Activated CD4-positive, alpha-beta T cell treated with anti-CD3 and anti-CD28 coated beads, Interleukin-2, amount 10 ng/mL, durations not matched to agents 7 days and 5 days (primary cell): ENCODE results near the gene MYD88. TPM values are rescaled to one million over a fixed set of nuclear protein-coding genes. Genes with fewer than 3 reads are reported as not detected.

Source experiments
- CTCF ChIA-PET: fragments of 350-600 bp; sonication (Branson Sonifier 250); formaldehyde crosslinking; loops from one replicate; lab custom pipeline; 2021; ENCODE audit warnings: antibody characterized with exemption; lab: Charles Lee
- POLR2A ChIA-PET: fragments of 350-600 bp; sonication (Branson Sonifier 250); formaldehyde crosslinking; loops from one replicate; lab custom pipeline; 2021; ENCODE audit warnings: antibody characterized with exemption; lab: Charles Lee
- DNase-seq: peaks from one replicate; pipeline ENCODE4 v3.0.0-alpha.2; 2020
- H3K27ac Mint-ChIP-seq: one replicate; pipeline ENCODE4 v1.8.0; 2021; ENCODE audit warnings: mild to moderate bottlenecking, moderate library complexity, mixed read lengths
- H3K27me3 Mint-ChIP-seq: one replicate; pipeline ENCODE4 v1.8.0; 2021; ENCODE audit warnings: mixed read lengths
- H3K36me3 Mint-ChIP-seq: one replicate; pipeline ENCODE4 v1.8.0; 2021; ENCODE audit warnings: low read depth, mixed read lengths
- H3K4me1 Mint-ChIP-seq: one replicate; pipeline ENCODE4 v1.8.0; 2021; ENCODE audit warnings: mixed read lengths
- H3K4me3 Mint-ChIP-seq: one replicate; pipeline ENCODE4 v1.8.0; 2021; ENCODE audit warnings: mild to moderate bottlenecking, moderate library complexity, mixed read lengths
- H3K9me3 Mint-ChIP-seq: one replicate; pipeline ENCODE4 v1.8.0; 2021; ENCODE audit warnings: mixed read lengths
- total RNA-seq, 2 experiments: library from RNA; stranded (reverse); gene quantifications; one replicate each; pipeline ENCODE4 v1.2.3, GENCODE V29; 2021

MYD88 gene
- total RNA-seq, 2 experiments from 2014 or later, result 74.1 to 91.1 TPM

DNA sequence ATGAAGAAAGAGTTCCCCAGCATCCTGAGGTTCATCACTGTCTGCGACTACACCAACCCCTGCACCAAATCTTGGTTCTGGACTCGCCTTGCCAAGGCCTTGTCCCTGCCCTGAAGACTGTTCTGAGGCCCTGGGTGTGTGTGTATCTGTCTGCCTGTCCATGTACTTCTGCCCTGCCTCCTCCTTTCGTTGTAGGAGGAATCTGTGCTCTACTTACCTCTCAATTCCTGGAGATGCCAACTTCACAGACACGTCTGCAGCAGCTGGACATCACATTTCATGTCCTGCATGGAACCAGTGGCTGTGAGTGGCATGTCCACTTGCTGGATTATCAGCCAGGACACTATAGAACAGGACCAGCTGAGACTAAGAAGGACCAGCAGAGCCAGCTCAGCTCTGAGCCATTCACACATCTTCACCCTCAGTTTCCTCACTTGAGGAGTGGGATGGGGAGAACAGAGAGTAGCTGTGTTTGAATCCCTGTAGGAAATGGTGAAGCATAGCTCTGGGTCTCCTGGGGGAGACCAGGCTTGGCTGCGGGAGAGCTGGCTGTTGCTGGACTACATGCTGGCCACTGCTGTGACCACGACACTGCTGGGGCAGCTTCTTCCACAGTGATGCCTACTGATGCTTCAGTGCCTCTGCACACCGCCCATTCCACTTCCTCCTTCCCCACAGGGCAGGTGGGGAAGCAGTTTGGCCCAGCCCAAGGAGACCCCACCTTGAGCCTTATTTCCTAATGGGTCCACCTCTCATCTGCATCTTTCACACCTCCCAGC lies 2.9 kb downstream of the MYD88 start:
- ChIA-PET CTCF (interaction anchor here (1.0 to 1.7 kb wide), 4 partner anchors 8 to 24 kb away, joined by 3 to 4 read pairs (median 4); partner anchors contain the start of gene OXSR1), POLR2A (no interaction called here)
- Mint-ChIP-seq H3K27me3 (no peaks in the 10 kb centered on the region), H3K27ac (peak overlapping the region; percentile 36), H3K4me3 (no peak overlapping the region), H3K36me3 (peaks cover 48% of the 10 kb centered on the region), H3K4me1 (peaks cover 41% of the 10 kb centered on the region), H3K9me3 (peaks cover 11% of the 10 kb centered on the region)
- DNase-seq, result no peak

GRCh38 chr3:38141952-38142273 lies 3.5 kb downstream of the MYD88 start:
- ChIA-PET POLR2A (interaction anchor here (1.2 kb wide), 1 partner anchor 23 kb away, joined by 3 read pairs; the partner anchor contains the start of gene OXSR1), CTCF (interaction anchor here (0.8 to 1.7 kb wide), 5 partner anchors 10 to 39 kb away, joined by 3 to 4 read pairs (median 3); partner anchors contain the start of gene OXSR1)
- Mint-ChIP-seq H3K36me3 (peaks cover 49% of the 10 kb centered on the region), H3K9me3 (peaks cover 15% of the 10 kb centered on the region), H3K27ac (peak overlapping the region; percentile 42), H3K27me3 (no peaks in the 10 kb centered on the region), H3K4me3 (no peak overlapping the region), H3K4me1 (peaks cover 41% of the 10 kb centered on the region)
- no peak for DNase-seq

- CTCF ChIA-PET, result interaction anchor here (0.9 to 1.3 kb wide), 4 partner anchors 9 to 23 kb away, joined by 3 read pairs; no protein-coding TSS in a partner anchor
- H3K27ac Mint-ChIP-seq, result no peak overlapping the region
- peaks cover 26% of the 10 kb centered on the region for H3K9me3 Mint-ChIP-seq
- no peaks in the 10 kb centered on the region for H3K27me3 Mint-ChIP-seq
- H3K4me3 Mint-ChIP-seq, result no peak overlapping the region
- POLR2A ChIA-PET, result interaction anchor here (1.2 kb wide), 1 partner anchor 22 kb away, joined by 3 read pairs; the partner anchor contains the start of gene OXSR1
- peaks cover 51% of the 10 kb centered on the region for H3K36me3 Mint-ChIP-seq
- peaks cover 38% of the 10 kb centered on the region for H3K4me1 Mint-ChIP-seq
- no peak for DNase-seq
Measured at GRCh38 chr3:38142959-38143358, 4.5 kb downstream of the MYD88 start.

GRCh38 chr3:38143511-38143910 lies 5.0 kb downstream of the MYD88 start:
- CTCF ChIA-PET, result interaction anchor here (0.9 to 1.3 kb wide), 3 partner anchors 10 to 23 kb away, joined by 3 read pairs; no protein-coding TSS in a partner anchor
- Mint-ChIP-seq H3K36me3 (peaks cover 51% of the 10 kb centered on the region), H3K27me3 (no peaks in the 10 kb centered on the region)

DNA sequence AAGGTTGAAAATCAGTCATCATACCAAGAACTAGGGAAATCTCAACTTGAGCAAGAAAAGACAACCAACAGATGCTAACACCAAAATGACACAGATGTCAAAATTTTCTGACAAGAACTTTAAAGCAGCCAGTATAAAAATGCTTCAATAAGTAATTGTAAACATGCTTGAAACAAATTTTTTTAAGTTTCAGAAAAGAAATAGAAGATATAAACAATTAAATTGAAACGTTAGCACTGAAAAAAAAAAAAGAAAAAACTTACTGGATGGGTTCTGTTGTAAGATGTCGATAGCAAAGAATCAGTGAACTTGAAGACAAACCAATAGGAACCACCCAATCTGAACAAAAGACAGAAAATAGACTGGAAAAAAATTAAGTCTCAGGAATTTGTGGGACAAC lies 8.0 kb downstream of the MYD88 start:
- DNase-seq, result no peak
- H3K4me1 Mint-ChIP-seq, result peaks cover 25% of the 10 kb centered on the region
- ChIA-PET POLR2A (no interaction called here), CTCF (no interaction called here)
- H3K36me3 Mint-ChIP-seq, result peaks cover 29% of the 10 kb centered on the region
- H3K4me3 Mint-ChIP-seq, result no peak overlapping the region
- H3K9me3 Mint-ChIP-seq, result peaks cover 27% of the 10 kb centered on the region
- no peaks in the 10 kb centered on the region for H3K27me3 Mint-ChIP-seq
- H3K27ac Mint-ChIP-seq, result no peak overlapping the region

More at GRCh38 chr3:38143511-38143910, 5.0 kb downstream of the MYD88 start:
- Mint-ChIP-seq H3K27ac (no peak overlapping the region), H3K4me1 (peaks cover 33% of the 10 kb centered on the region), H3K4me3 (no peak overlapping the region), H3K9me3 (peaks cover 26% of the 10 kb centered on the region)
- no peak for DNase-seq
- POLR2A ChIA-PET, result no interaction called here

GRCh38 chr3:38147421-38147820 lies 9.0 kb downstream of the MYD88 start:
- POLR2A ChIA-PET, result no interaction called here
- H3K4me3 Mint-ChIP-seq, result no peak overlapping the region

GRCh38 chr3:38148311-38148882 lies 9.9 kb downstream of the MYD88 start:
- Mint-ChIP-seq H3K4me3 (no peak overlapping the region), H3K27me3 (no peaks in the 10 kb centered on the region), H3K36me3 (peaks cover 18% of the 10 kb centered on the region), H3K4me1 (peaks cover 34% of the 10 kb centered on the region), H3K9me3 (peaks cover 32% of the 10 kb centered on the region), H3K27ac (no peak overlapping the region)
- DNase-seq, result no peak
- POLR2A ChIA-PET, result interaction anchor here (1.1 kb wide), 1 partner anchor 17 kb away, joined by 3 read pairs; the partner anchor contains the start of gene OXSR1
- CTCF ChIA-PET, result interaction anchor here (0.7 kb wide), 1 partner anchor 8 kb away, joined by 4 read pairs; no protein-coding TSS in a partner anchor

More at GRCh38 chr3:38147421-38147820, 9.0 kb downstream of the MYD88 start:
- H3K9me3 Mint-ChIP-seq, result peaks cover 32% of the 10 kb centered on the region
- peaks cover 23% of the 10 kb centered on the region for H3K36me3 Mint-ChIP-seq
- no peak overlapping the region for H3K27ac Mint-ChIP-seq
- CTCF ChIA-PET, result no interaction called here
- peaks cover 27% of the 10 kb centered on the region for H3K4me1 Mint-ChIP-seq
- no peak for DNase-seq
- H3K27me3 Mint-ChIP-seq, result no peaks in the 10 kb centered on the region

DNA sequence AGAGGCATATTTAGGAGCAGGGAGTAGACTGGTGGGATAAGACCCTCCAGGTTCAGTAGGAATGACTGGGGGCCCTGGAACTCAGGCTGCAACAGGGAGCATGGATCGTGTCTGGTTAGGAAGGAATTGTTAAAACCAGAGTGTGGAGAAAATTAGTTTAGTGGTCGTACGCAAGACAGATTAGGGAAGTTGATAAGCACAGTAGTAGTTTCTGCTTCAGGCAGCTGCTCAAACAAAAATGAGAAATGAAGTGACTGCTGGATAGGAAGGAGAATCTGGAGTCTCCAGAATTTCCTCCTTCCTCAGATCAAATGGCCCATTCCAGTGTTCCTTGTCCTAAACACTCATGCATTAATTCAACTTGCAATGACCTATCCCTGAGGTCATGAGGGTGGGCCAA lies 11.2 kb downstream of the MYD88 start:
- DNase-seq, result no peak
- ChIA-PET POLR2A (no interaction called here), CTCF (interaction anchor here (1.1 kb wide), 1 partner anchor 9 kb away, joined by 3 read pairs; no protein-coding TSS in a partner anchor)
- H3K4me1 Mint-ChIP-seq, result peaks cover 39% of the 10 kb centered on the region
- peaks cover 13% of the 10 kb centered on the region for H3K36me3 Mint-ChIP-seq
- H3K4me3 Mint-ChIP-seq, result no peak overlapping the region
- H3K27me3 Mint-ChIP-seq, result no peaks in the 10 kb centered on the region
- H3K9me3 Mint-ChIP-seq, result peaks cover 32% of the 10 kb centered on the region
- H3K27ac Mint-ChIP-seq, result no peak overlapping the region

DNA sequence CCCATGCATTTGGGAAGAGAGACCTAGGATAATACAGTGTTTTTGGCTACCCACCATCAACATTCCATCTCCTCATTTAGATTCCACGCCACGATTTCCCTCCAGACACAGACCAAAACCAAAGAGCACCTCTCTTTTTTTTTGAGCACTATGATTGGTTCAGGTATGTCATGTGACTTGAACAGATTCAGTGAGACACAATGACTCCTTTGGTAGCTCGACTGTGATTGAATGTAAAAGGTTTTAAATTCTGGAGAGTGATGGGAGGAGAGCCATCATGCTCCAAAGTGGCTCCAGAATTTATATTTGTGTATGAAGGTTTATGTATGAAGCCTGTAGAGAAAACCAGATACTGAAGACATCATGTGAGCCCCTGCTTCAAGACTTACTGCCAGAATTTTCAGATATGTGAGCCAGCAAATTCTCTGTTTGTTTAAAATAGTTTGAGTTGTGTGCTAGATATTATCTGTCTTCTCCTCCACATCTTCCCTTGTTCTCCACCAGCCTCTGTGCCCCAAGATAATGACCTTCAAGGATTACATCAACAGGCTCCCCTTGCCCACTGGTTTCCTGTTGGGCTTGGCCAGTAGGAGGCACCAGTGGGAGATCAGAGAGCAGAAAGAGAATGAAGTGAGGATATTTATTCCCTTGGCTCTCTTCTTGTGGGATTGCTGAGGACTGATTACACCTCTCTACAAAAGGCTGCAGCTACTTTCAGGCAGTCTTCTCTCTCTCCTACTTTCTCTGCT lies 12.5 kb downstream of the MYD88 start:
- peaks cover 11% of the 10 kb centered on the region for H3K36me3 Mint-ChIP-seq
- ChIA-PET POLR2A (no interaction called here), CTCF (interaction anchor here (4.0 kb wide), 1 partner anchor 13 kb away, joined by 23 read pairs; the partner anchor contains the start of gene OXSR1)
- H3K4me1 Mint-ChIP-seq, result peaks cover 39% of the 10 kb centered on the region
- no peak overlapping the region for H3K4me3 Mint-ChIP-seq
- peak; percentile 7 for DNase-seq
- peaks cover 25% of the 10 kb centered on the region for H3K9me3 Mint-ChIP-seq
- peak overlapping the region; percentile 90 for H3K27ac Mint-ChIP-seq
- no peaks in the 10 kb centered on the region for H3K27me3 Mint-ChIP-seq

DNA sequence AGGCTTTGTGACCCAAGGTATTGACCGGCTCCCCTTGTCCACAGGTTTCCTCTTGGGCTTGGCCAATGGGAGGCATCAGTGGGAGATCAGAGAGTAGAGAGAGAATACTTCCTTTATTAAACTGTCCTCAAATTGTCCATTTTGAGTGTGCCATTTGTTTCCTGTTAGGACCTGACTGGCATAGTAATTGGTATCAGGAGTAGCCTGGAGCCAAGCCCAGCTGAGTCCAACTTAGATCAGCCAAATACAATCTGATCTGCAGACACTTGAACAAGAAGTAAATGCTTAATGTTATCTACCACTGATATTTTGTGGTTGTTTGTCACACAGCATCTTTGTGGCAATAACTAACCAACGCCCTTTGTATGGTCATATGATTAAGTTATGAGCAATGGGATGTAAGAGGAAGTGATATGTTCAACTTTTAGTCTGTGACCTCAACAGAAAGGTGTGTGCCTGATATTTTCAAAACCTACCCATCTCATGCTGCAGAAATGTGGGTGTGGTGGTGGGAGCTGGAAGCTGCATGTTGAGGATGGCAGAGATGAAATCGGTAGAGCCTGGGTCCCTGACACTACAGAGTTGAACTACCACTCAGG lies 13.3 kb downstream of the MYD88 start:
- no peak overlapping the region for H3K4me3 Mint-ChIP-seq
- H3K27me3 Mint-ChIP-seq, result no peaks in the 10 kb centered on the region
- H3K4me1 Mint-ChIP-seq, result peaks cover 39% of the 10 kb centered on the region
- peak overlapping the region; percentile 90 for H3K27ac Mint-ChIP-seq
- ChIA-PET CTCF (interaction anchor here (0.6 to 4.0 kb wide), 5 partner anchors 12 to 263 kb away, joined by 3 to 23 read pairs (median 4); partner anchors contain the start of gene OXSR1), POLR2A (interaction anchor here (0.6 kb wide), 2 partner anchors 329 to 760 kb away, joined by 3 read pairs; no protein-coding TSS in a partner anchor)
- peaks cover 18% of the 10 kb centered on the region for H3K9me3 Mint-ChIP-seq
- H3K36me3 Mint-ChIP-seq, result peaks cover 7% of the 10 kb centered on the region
- DNase-seq, result peak; percentile 22

- peak; percentile 4 for DNase-seq
- peaks cover 10% of the 10 kb centered on the region for H3K9me3 Mint-ChIP-seq
- POLR2A ChIA-PET, result interaction anchor here (0.6 to 1.6 kb wide), 2 partner anchors 12 to 328 kb away, joined by 3 read pairs; partner anchors contain the start of gene OXSR1
- peaks cover 39% of the 10 kb centered on the region for H3K4me1 Mint-ChIP-seq
- peak overlapping the region; percentile 1 for H3K27ac Mint-ChIP-seq
- peaks cover 4% of the 10 kb centered on the region for H3K36me3 Mint-ChIP-seq
- H3K4me3 Mint-ChIP-seq, result no peak overlapping the region
- no peaks in the 10 kb centered on the region for H3K27me3 Mint-ChIP-seq
- CTCF ChIA-PET, result interaction anchor here (0.6 to 4.0 kb wide), 4 partner anchors 11 to 127 kb away, joined by 3 to 23 read pairs (median 4); partner anchors contain the start of gene OXSR1
Measured at GRCh38 chr3:38152609-38153008, 14.1 kb downstream of the MYD88 start.
